ENCODE results near the gene STX18.

DNA sequence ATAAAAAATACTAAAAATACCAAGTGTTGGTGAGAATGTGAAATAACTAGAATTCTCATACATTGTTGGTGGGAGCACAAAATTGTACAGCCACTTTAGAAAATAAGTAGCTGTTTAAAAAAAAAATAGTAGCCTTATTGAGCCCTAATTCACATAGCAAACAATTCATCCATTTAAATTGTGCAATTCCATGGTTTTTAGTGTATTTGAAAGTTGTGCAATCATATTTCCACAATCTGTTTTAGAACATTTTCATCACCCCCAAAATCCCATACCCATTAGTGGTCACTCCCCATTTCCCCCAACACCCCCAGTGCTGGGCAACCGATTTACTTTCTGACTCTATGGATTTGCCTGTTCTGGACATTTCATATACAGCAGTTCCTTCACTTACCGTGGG, 37.1 kb downstream of the STX18 start:
- TF ChIP-seq, protein P1, sequence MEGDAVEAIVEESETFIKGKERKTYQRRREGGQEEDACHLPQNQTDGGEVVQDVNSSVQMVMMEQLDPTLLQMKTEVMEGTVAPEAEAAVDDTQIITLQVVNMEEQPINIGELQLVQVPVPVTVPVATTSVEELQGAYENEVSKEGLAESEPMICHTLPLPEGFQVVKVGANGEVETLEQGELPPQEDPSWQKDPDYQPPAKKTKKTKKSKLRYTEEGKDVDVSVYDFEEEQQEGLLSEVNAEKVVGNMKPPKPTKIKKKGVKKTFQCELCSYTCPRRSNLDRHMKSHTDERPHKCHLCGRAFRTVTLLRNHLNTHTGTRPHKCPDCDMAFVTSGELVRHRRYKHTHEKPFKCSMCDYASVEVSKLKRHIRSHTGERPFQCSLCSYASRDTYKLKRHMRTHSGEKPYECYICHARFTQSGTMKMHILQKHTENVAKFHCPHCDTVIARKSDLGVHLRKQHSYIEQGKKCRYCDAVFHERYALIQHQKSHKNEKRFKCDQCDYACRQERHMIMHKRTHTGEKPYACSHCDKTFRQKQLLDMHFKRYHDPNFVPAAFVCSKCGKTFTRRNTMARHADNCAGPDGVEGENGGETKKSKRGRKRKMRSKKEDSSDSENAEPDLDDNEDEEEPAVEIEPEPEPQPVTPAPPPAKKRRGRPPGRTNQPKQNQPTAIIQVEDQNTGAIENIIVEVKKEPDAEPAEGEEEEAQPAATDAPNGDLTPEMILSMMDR (IDR thresholded peaks at IDR 0.05; ENCODE audit: insufficient read depth, low read depth, low read length): no peak
- TF ChIP-seq EZH2 (IDR thresholded peaks at IDR 0.05; ENCODE audit: insufficient read depth, low read length): no peak

Measured in astrocyte (in vitro differentiated cells and primary cell).